ENCODE measurements around the gene MRPL50.

MRPL50 gene

DNA sequence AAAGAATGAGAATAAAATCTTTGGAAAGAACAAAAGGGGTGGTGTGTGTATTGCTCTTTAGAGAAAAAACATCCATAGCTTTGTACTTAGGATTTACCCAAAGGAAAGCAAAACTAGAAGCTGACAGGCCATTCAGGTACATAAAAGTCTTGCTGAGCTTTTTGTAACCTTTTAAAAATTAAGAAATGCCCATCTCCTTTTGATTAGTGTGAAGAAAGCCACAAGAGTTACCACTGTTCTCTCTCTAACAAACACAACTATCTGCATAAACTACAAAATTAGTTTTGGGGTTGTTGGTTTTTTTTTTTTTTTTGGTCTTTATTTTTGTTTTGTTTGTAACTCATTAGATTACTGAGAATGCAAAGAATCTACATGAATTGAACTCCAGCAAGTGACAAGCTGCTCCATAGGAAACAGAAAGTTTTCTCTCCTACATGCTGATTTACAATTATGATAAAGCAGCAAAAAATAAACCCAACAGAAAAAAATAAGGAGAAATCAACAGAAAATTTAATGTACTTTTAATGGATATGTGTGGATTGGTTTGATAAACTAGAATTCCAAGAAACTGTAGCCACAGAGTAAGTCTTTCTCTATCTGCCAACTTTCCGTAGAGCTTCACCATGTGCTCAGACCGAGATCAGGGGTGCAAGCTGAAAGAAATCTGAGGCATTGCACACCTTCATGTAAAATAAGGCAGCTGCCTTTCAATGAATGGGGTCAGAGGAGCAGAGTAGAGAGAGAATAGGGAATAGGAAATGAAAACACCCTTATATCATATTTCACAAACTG, 25.9 kb downstream of the MRPL50 start:
- DNase-seq: no peak

DNA sequence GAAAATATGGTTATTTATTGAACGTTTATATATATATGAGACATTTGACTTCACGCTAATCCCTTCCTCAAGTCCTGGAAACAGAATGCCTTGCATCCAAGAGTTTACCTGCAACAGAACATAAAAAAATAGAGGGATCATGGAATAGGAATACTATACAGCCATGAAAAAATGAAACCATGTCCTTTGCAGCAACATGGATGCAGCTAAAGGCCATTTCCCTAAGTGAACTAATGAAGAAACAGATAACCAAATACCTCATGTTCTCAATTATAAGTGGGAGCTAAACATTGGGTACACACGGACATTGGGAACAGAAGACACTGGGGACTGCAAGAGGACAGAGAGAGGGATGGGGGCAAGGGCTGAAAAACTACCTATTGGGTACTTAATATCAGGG, 26.6 kb downstream of the MRPL50 start:
- no peak for DNase-seq

GRCh38 chr9:101369884-101370531, 28.4 kb downstream of the MRPL50 start:
- no peak for DNase-seq

DNA sequence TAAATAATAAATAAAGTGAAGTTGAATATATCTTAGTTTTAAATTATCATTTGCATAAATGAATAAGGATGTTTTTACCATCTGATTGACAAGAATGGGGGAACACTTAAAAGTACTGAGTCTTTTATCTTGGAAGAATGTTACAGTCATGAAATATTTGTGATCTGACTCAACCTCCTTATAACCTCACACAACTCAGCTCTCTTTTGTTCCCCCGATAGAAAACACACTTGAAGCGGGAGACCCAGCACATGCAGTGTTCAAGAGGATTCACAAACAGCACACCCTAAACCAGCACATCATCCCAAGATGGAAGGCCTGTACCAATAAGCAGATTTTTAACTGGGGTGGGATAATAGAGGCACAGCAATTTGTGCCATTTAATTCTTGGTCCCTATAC, 29.1 kb downstream of the MRPL50 start:
- DNase-seq: no peak

DNA sequence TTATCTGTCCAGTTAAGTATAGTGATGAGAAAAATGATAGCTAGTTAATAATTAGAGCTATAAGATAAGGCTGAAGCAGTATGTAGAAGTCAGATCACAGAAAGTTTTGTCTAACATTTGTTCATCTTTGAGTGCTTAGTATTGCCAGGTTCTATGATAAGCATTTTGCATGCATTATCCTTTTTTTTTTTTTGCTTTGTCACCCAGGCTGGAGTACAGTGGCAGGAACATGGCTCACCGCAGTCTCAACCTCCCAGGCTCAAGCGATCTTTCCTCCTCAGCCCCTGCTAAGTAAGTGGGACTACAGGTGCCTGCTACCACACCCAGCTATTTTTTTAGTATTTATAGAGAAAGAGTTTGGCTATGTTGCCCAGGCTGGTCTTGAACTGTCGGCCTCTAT, 31.1 kb downstream of the MRPL50 start:
- DNase-seq: no peak

DNA sequence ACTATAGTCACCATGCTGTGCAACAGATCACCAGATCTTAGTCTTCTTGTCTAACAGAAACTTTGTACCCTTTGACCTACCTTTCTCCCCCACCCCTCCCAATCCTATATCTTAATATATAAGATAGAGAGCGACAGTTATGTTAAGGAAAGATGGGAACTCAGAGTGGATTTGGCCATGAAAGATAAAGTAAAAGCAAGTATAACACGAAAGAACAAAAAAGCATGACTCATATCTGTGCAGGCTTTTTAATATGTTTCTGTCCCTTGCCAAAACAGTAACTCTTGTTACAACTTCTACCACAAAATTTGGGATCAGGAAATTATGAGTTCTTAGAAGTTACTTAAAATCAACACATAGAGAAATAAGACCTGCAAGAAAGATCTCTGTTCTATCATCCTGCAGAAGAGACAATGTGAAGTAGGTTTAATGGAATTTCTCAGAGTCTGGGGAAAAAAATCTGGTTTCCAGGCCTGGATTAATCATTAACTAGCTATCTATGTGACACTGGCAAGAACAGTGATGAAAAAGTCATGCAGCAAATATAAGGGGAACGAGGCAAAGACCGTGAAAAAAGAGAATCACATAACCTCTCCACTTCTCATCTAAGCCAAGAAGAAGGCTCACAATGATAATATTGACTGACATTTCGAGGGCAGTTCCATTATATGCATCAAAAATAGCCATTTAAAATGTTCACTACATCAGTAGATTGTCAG, 32.2 kb downstream of the MRPL50 start:
- DNase-seq: no peak

DNA sequence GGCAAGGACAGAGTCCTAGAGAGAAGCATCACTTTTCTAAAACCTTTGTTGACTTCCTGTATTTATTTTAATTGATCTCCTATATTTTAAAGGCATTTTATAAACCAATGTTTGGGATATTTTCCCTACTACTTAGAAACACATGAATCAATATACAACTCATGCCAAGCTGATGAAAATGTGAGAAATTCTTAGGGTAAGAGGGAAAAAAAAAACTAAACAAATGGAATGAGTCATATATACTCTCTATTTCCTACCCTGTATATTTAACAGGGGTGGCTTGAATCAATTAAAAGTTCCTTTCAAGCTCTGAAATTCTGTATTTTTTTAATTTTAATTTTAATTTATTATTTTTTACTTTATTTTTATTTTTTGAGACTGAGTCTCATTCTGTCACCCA, 33.2 kb downstream of the MRPL50 start:
- no peak for DNase-seq

- no peak for DNase-seq
Measured at GRCh38 chr9:101362450-101362849, 36.0 kb downstream of the MRPL50 start.

DNA sequence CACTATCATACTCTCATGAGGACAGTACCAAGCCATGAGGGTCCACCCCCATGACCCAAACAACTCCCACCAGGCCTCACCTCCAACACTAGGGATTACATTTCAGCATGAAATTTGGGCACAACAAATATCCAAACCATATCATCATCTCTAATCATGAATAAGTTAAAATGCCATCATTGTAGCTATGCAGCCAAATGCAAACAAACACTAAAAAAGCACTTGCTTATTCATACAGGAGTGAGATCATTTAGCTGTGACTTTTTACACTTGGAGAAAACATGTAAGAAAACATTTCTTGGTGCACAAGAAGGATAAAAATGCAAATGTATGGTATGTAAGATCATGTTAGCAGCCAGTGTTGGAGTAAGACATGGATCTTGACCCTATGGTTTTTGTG, 37.8 kb downstream of the MRPL50 start:
- DNase-seq: no peak

- no peak for DNase-seq
Measured at GRCh38 chr9:101359679-101360078, 38.7 kb downstream of the MRPL50 start.

DNA sequence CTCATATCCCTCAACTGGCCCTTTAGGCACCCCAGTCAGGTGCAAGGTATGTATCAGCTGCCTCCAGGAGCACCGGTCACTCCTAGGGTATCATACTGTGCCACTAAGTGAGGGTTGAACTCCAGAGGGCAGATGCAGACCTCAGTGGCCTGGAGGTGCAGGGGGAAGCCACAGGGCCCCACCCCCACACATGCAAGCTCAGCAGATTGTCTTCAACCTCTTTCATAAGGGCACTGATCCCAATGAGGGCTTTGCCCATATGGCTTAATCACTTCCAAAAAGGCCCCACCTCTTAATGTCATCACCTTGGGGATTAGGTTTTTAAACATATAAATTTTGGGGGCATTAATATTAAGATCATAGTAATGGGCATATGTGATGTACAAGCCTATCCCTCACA, 41.8 kb downstream of the MRPL50 start:
- DNase-seq: no peak

DNA sequence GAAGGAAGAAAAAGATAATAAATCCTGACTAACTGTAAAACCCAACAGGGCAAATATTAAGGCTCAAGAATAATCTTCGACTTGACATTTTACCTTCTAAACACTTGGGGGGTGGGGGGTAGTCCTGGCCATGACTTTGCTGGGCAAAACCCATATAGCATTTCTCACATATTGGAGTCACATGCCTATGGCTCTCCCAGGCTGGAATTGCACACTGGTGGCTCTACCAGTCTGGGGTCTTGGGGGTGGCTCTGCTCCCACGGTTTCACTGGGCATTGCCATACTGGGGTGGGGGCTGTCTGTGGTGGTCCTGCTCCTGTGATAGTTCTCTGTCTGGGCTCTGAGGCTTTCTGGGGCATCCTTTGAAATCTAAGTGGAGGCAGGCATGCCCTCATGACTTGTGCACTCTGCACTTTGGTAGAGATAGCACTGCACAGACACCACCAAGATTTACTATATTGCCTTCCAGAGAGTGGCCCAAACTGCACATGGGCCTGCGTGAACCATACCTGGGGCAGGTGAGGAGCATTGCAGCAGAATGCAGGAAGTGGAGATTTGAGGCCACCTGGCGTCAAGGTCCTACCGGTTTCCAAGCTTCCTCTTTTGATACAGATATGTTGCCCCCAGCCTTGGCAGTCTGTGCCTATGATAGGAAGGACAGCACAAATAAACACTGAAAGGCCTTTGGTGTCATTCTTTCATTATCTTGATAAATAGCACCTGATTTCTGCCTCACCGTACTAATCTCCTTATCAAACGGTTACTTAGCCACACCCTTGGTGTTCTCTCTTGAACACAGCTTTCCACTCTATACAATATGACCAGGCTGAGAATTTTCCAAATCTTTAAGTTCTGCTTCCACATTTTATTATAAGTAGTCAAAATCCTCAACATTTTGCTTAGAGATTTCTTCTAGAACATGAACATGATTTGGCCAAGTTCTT, 43.4 kb downstream of the MRPL50 start:
- no peak for DNase-seq

DNA sequence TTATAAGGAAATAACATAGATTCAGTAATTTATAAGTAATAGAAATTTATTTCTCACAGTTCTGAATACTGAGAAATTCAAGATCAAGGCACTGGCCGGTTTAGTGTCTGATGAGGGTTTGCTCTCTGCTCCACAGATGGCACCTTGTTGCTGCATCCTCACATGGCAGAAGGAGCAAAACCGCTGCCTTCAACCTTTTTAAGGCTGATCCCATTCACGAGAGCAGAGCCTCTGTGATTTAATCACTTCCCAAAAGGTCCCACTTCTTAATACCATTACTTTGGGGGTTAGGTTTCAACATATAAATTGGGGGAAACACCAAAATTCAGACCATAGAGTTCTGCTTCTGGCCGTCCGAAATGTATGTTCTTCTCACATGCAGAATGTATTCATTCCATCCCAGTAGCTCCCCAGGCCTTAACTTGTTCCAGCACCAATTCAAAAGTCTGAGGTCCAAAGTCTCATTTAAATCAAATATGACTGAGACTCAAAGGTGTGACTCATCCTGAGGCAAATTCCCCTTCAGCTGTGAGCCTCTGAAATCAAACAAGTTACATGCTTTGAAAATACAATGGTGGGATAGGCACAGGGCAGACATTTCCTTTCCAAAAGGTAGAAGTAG, 44.2 kb downstream of the MRPL50 start:
- no peak for DNase-seq

GRCh38 chr9:101353683-101354082, 44.7 kb downstream of the MRPL50 start:
- DNase-seq: no peak

- DNase-seq: no peak
Measured at GRCh38 chr9:101352892-101353463, 45.4 kb downstream of the MRPL50 start.

GRCh38 chr9:101350285-101350684, 48.1 kb downstream of the MRPL50 start:
- DNase-seq: no peak

- DNase-seq: no peak
Measured at GRCh38 chr9:101342595-101342994, 55.8 kb downstream of the MRPL50 start.

DNA sequence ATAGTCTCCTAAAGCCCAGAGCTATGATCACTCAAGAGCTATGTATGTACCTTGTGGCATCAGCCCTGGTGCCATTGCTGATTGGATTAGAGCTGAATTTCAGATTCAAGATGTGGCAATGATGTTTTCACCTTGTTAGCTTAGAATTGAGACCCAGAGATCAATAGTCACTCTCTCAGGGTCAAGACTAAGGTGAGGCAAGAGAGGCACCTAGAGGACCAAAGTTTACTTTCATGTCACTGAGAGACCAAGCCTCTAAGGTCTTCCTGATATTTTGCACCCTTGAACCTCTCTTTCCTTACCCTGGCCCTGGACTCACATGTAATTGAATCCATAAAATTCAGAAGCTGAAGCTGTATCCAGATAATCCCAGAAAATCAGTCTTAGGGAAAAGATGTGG, 56.5 kb downstream of the MRPL50 start:
- DNase-seq: no peak

Measured in hippocampal formation (tissue), 2 donors.